ENCODE measurements around the gene GTF2H1.
"Not testable (repeated sequence)": the region's sequence is repeated elsewhere in the genome, so short reads cannot be mapped to it uniquely, and the experiment has no call there.

The GTF2H1 gene

DNA sequence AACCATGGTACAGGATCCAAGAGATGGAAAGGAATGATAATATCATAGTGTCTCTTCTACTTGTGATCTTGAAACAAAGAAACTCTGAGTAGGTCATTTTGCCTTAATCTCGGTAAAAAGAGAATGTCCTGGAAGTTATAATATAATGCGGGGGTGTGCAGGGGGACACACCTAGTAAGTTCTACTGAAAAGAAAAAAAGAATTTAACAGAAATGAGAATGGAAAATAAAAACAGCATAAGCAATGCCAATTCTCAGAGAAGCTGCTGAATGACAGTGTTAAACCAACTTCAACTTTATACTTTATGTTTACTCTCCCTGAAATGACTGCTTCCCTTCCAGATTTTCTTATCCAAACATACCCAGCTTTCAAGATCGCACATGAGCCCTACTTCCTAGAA is 2.5 kb upstream of the GTF2H1 start:
- DNase-seq (ENCODE audit: low spot score), result no peak

DNA sequence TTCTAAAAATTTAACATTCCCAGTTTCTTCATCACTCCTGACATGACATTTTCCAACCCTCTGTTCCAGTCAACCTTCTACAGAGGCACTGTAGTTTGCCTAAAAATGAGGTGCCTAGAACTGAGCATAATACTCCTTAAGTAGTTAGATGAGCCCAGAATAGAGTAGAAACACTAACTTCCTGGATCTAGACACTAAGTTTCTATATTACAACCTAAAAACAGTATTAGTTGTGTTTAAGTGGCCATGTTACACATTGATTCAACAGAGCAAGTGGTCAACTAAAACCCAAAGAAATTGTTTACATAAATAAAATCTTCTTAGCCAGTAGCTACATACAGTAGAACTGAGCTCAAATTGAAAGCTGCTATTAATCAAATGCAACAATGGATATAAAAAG is 1.8 kb upstream of the GTF2H1 start:
- no peak for DNase-seq (ENCODE audit: low spot score)

DNA sequence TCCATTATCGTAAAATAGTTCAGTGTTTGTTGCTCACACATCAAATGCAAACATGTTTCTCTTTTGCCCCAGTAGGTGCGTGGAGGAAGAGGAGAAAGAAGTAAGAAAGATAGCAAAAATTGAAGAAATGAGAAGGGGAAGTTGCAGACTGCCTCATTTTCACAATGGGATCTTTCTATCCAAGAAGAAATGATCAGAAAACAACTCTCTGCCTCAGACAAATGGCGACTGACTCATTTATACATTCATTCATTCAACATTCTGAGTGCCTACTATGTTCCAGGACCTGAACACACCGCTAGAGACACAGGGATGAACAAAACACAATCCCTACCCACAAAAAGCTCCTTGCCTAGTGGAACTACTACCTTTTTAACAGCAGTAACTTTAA is 794 bp upstream of the GTF2H1 start:
- no peak for DNase-seq (ENCODE audit: low spot score)

DNA sequence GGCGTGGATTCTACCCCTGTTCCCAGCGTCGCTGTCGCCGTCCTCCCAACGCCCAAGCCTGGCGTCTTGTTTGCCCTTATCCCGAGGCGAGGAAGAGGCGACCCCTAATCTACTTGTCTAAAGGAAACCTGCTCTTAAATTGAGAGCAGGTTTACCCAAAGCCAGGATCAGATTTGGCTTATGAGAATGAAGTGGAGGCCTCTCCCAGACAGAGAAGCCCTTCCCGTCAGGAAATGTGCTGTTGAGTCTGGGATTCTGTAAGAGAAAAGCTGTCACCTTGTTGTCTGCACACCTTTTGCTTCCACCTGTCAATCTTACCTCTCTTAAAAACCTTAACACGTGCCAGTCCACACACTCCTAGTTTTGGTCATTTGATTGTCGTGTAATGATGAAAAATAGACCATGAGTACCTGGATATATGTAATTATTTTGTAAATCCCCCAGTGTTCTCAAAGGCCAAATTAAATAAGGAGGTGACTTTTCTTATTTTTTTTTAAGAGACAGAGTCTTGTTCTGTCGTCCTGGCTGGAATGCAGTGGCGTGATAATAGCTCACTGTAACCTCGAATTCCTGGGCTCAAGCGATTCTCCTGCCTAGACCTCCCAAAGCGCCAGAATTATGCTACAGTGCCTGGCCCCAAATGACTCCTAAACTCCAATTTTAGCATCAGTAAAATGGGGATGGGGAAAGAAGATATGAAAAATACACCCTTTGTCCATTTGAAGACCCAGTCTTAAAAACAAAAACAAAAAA is 627 bp downstream of the GTF2H1 start:
- DNase-seq (ENCODE audit: low spot score), result no peak

DNA sequence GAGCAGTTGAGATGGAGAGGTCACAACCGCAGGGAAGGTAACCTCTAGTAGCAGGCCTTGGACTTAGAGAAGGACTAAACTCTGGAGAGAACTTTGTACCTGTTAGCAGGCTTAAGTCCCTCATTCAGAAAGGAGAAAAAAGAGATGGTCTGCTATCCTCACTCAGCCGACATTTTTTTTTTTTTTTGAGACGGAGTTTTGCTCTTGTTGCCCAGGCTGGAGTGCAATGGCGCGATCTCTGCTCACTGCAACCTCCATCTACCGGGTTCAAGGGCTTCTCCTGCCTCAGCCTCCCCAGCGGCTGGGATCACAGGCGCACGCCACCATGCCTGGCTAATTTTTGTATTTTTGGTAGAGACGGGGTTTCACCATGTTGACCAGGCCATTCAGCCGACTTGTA is 1.5 kb downstream of the GTF2H1 start:
- DNase-seq (ENCODE audit: low spot score), result not testable (repeated sequence)

DNA sequence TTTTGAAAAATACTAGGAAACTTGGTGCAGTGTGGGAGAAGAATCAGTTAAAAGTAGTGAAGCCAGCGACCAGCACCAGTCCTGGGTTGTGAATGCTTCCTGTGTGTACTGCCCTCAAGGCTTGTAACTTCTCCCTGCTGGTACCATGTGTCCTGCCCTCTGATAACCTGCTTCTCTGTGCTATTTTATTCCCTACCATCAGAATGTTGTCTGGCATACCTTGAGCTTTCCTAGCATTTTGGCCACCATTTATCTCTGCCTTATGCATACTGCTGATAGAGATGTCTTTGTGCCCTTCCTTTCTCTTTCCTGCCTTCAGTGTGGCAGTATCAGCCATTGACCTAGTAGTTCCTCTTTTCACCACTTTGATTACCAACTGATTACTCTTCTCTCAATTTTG is 2.0 kb downstream of the GTF2H1 start:
- DNase-seq (ENCODE audit: low spot score), result no peak

DNA sequence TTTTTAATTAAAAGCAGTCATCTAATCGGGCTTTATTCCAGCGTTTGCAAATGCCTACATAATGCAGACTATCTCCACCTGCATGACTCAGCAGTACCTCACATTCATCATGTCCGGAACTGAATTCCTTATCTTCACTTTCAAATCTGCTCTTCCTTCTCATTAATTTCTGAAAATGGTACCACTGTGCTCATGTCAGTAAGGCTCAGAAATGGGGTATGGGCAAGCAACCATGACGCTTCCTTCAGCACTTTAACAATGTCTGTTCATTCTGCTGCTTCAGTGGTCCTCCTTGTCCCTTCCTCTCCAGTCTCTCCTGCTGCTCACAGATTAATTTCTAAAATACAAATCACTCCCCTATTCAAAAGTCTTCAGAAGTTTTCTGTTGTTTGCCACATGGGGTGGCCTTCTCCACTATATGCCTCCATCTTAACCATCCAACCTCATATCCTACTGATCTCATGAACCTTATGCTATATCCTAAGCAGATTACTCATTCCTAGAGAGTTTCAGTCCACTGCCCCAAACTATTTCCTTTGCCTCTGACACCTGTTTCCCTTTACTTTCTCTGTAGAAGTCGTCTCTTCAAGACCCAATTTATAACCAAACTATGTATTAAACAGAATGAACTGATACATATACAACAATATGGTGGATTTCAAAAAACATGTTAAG is 7.0 kb downstream of the GTF2H1 start:
- no peak for DNase-seq (ENCODE audit: low spot score)

DNA sequence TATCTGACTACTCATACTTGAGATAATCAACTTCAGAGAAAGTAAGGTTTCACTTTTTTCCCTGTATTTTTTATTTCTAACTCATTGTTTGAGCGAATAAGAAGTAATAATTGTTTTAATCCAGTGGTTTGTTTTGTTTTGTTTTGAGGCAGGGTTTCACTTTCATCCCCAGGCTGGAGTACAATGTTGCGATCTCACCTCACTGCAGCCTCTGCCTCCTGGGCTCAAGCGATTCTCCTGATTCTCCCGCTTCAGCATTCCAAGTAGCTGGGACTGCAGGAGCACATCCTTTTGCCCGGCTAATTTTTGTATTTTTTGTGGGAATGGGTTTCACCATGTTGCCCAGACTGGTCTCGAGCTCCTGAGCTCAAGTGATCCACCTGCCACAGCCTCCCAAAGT is 8.6 kb downstream of the GTF2H1 start:
- DNase-seq (ENCODE audit: low spot score), result no peak

DNA sequence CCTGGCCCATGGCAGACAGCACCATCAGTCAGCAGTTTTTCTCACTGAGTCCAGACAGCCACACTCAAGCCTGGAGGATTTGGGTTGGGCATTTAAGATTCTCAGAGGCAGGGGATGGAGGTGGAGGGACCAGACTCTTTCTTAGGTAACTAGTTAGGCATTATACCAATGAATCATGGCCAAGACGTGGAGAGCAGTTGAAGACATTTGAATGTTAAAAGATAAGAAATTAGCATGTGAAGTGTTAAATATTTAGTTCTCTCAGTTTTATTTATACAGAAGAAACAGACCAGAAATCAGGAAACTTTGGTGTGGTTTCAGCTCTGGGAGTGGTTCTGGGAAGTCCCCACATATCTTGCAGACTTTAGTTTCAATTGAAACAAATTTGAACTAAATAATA is 9.9 kb downstream of the GTF2H1 start:
- DNase-seq (ENCODE audit: low spot score), result no peak

DNA sequence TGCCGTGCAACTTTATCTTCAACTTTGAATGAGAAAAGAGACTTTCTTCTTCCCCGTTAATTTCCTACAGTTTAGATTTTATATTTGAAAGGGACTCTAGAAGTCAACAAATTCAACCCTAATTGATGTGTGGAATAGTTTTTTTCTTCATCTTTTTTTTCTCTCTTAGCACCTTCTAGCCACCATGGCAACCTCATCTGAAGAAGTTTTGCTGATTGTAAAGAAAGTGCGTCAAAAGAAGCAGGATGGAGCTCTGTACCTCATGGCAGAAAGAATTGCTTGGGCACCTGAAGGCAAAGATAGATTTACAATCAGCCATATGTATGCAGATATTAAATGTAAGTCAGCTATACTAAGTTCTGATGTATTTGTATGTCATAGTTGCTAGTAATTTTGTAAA is 10.5 kb downstream of the GTF2H1 start:
- DNase-seq (ENCODE audit: low spot score), result no peak

DNA sequence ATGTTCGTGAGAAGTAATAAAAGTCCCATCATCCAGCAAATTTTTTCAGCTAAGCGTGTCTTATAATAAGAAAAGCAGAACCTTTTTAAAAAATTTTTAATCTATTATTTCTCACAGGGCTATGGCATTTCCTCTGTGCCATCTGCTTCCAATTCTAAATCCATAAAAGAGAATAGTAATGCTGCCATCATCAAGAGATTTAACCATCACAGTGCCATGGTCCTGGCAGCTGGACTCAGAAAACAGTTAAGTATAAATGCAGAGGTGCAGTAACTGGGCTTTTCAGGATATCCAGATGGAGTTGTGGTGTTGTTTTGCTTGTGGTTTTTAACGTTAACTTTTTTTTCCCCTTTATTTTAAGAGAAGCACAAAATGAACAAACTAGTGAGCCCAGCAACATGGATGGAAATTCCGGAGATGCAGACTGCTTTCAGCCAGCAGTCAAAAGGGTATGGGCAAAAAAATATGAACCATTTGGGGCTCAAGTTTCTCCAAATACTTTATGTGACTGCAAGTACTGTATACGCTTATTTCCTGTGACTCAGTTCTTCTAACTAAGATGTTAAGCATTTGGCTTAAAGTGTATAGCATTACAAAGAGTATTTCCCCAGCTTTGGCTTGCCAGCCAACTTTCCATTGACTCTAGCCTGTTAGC is 25.2 kb downstream of the GTF2H1 start:
- no peak for DNase-seq (ENCODE audit: low spot score)

DNA sequence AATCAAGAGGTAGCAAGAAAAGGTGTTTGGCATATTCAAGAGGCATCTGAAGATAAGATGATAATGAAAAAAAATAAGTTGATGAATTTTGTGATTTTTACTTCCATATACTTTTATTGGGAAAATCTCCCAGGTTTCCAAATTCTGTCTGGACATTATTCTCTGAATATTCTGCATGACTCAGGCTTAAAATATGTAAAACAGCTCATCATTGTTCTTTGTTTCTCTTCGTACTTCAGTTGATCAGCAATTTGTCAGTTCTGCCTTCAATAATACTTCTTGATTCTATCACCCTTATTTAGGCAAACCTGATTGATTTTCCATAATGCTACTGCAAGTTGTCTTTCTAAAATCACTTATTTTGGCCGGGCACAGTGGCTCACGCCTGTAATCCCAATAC is 30.2 kb downstream of the GTF2H1 start:
- DNase-seq (ENCODE audit: low spot score), result no peak

DNA sequence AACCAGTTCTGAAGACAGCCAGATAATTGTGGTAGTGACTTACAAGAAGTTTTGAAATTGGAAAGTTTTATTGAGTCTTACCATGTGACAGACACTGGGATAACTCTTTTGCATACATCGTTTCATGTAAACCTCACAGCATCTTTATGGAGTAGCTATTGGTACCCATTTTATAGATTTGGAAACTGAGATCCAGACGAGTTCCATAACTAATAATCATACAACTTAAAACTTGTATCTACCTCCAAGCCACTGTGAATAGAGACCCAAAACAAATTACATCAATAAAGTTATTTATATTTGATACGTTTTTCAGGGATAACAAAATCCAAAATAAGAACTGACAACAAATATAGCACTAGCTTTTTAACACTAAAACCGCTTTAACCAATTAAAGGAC is 36.3 kb downstream of the GTF2H1 start:
- no peak for DNase-seq (ENCODE audit: low spot score)

DNA sequence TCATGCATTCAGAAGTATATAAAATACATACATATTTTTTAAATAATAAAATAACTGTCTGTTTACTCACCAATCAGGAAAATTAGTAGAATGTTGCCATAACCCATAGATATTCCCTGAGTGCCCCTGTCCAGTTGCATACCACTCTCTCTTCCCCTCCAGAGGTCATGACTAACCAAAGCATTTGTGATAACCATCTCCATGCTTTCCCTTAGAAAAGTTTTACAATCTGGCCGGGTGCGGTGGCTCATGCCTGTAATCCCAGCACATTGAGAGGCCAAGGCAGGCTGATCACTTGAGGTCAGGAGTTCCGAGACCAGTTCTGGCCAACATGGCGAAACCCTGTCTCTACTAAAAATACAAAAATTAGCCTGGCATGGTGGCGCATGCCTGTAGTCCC is 38.8 kb downstream of the GTF2H1 start:
- DNase-seq (ENCODE audit: low spot score), result no peak

DNA sequence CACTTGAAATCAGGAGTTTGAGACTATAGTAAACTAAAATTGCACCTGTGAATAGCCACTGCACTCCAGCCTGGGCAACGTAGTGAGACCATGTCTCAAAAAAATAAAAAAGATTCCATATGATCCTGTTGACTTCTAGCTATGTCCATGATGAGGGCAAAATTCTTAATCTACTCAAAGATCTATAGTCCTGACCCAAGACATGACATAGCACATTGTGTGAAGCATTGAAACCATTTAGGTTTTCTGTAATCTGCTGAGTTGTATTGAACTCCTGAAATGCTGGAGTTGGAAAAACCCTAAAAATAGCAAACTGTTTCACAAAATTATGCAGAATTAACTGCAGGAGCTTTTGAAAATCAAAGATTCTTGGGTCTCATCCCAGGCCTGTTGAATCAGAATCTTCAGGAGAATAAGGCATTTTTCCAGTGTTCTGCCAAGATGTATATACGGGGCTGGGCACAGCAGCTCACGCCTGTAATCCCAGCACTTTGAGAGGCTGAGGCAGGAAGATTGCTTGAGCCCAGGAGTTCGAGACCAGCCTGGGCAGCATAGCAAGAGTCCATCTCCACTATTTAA is 42.2 kb downstream of the GTF2H1 start:
- no peak for DNase-seq (ENCODE audit: low spot score)

DNA sequence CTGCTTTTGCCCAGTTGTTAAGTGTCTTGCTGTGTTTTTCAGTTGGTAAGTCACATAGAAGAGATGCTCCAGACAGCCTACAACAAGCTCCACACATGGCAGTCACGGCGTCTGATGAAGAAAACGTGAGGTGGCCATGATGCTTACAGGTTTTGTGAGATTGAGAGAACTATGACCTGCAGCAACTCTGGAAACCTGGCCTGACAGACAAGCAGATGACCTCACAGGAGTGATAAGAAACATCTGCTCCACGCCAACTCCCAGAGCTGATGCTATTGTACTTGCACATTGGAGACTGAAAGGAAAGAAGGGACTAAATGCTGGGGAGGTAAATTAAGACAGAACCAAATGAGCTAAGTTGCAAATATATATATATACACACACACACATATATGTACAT is 43.4 kb downstream of the GTF2H1 start:
- no peak for DNase-seq (ENCODE audit: low spot score)

DNA sequence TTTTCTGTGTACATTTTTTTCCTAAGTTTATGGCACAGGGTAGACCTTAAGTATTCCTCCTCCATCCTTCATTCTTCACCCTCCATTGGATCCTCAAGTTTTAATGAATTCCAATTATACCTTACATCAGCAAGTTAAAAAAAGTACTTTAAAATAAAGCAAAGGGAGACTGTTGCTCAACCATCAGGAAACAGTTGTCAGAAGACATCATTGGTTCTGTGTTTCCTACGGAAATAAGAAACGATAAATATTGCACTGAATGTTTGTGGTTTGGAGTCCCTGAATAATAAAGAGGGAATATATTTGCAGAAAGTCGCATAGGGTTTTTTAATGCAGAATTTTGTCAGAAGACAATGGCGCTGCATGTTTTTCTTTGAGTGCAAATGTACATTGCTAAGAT is 43.9 kb downstream of the GTF2H1 start:
- DNase-seq (ENCODE audit: low spot score), result no peak

DNA sequence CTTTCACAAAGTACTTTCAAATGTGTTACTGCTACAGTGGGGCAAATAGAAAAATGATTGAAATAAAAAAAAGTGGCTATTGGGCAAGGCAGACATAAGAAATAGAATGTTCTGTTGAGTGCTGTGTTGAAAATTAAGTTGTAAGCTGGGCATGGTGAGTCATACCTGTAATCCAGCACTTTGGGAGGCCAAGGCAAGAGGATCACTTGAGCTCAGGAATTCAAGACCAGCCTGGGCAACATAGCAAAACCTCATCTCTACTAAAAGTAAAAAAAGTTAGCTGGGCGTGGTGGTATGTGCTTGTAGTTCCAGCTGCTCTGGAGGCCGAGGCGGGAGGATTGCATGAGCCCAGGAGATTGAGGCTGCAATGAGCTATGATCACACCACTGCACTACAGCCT is 45.1 kb downstream of the GTF2H1 start:
- no peak for DNase-seq (ENCODE audit: low spot score)

DNA sequence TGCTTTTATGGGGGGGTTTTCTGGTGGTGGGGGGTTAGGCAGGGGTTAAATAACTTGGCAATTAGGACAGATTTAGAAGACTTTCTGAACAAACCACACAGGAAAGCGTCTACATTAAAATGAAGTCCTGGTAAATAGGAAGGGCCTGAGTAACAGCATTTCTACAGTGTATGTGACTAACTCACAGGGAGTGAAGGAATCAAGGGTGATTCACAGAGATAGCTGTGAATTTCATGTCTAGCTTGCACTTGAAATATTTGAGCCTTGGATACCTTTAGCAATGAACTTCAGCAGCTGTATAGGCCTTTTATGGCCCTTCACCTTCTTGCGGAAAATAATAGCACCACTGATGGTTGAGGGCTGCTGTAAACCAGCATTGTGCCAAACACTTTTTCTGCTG is 45.9 kb downstream of the GTF2H1 start:
- DNase-seq (ENCODE audit: low spot score), result no peak

DNA sequence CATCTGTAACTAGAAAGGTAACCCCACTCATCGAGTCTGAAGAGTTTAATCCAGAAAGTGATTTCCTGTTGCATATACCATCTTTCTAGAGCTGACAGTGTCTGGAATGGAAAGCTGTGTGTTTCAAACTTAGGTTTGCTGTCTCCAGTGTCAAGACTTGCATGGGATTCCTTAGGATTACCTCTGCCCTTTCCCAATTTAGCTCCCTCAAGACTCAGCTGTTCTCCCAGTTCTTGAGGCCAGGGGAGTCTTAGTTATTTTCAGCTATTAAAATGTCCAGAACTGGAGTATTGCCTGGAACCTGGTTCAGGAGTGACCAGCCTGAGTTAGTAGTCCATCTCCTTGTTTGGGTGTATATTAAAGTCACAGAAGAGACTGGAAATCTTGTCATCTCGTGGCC is 47.0 kb downstream of the GTF2H1 start:
- no peak for DNase-seq (ENCODE audit: low spot score)

DNA sequence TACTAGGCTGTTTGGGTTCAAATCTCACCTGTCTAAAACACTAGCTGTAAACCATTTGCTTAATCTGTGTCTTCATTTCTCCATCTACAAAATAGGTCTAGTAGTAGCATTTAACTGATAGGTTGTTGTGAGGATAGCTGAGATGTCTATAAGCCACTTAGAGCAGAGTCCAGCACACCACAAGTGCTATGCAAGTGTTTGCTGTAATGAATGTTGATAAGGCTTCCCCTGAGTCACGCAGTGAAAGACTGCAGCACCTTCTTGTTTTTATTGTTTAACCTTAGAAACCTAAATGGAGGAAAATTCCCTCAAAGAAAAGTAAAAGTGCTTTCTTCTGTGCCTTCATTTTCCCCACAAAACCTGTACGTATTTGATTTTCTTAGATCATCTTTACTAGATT is 48.9 kb downstream of the GTF2H1 start:
- DNase-seq (ENCODE audit: low spot score), result no peak

DNA sequence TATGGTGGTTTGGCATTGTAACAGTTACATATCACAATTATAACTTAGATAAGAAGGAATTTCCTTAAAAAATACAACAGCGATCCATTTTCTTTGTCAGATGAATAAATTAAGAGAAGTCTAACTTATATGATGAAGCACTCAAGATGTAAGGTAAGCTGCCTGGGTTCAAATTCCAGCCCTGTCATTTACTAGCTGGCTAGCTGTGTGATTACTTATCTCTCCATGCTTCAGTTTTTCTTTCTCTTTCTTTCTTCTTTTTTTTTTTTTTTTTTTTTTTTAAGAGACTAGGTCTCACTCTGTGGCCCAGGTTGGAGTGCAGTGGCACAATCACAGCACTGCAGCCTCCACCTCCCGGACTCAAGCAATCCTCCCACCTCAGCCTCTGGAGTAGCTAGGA is 49.8 kb downstream of the GTF2H1 start:
- no peak for DNase-seq (ENCODE audit: low spot score)

DNA sequence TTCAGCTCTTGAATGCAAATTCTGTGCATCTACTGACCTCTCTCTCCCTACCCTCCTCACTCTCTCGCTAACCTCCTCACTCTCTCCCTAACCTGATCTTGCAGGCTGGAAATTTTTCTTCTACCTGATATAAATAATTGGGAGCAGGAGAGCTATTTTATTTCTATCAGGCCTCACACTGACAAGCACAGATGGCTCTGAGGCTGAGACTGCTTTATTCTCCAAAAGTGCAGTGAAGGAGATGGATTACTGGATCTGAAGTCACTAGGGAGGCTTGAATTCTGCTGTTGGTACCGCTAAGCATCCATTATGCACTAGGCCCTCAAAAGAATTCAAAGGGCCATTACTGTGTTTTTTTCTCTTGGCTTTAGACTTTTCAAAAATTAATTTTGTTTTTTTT is 52.6 kb downstream of the GTF2H1 start:
- DNase-seq (ENCODE audit: low spot score), result no peak

Measured in left forelimb (tissue), 1 donor.